H1 (cell line): ENCODE data around the gene TINCR. TPM values are rescaled to one million over a fixed set of nuclear protein-coding genes. Genes with fewer than 3 reads are reported as not detected.

ENCODE experiments used
- CTCF ChIA-PET: fragments of 300-600 bp; sonication (Branson Sonifier 250); formaldehyde crosslinking; loops from one replicate; lab custom pipeline; 2021; ENCODE audit not compliant: partially characterized antibody; lab: Charles Lee
- POLR2A ChIA-PET: fragments of 300-600 bp; sonication (Branson Sonifier 250); formaldehyde crosslinking; loops from one replicate; lab custom pipeline; 2021; ENCODE audit warnings: inconsistent platforms; ENCODE audit not compliant: partially characterized antibody; lab: Charles Lee
- DNase-seq, 2 experiments: peaks; one replicate each; pipeline versions ENCODE4 v3.0.0 to v3.0.0-alpha.2; 2010 to 2022; ENCODE audit warnings: low spot score in 2 of 2, low read depth in 1 of 2, mixed read lengths in 1 of 2
- FAIRE-seq: peaks from 2 replicates; lab custom pipeline; 2011; peaks lifted over from hg19 to GRCh38; lab: Jason Lieb, UNC
- H2AFZ ChIP-seq: 2 replicates; pipeline ENCODE4 v1.8.1; 2012; ENCODE audit warnings: low read length, inconsistent platforms
- H2AK5ac ChIP-seq: 2 replicates; pipeline ENCODE4 v1.6.1; 2013; ENCODE audit warnings: low read depth, low read length
- H2BK120ac ChIP-seq: replicated peaks from 2 replicates; pipeline ENCODE3; 2013; ENCODE audit warnings: low read depth, low read length, inconsistent platforms
- H2BK12ac ChIP-seq: 2 replicates; pipeline ENCODE4 v1.6.1; 2013; ENCODE audit warnings: low read depth, low read length
- H2BK15ac ChIP-seq: 2 replicates; pipeline ENCODE4 v1.6.1; 2013; ENCODE audit warnings: low read length
- H2BK20ac ChIP-seq: 2 replicates; pipeline ENCODE4 v1.6.1; 2013; ENCODE audit warnings: low read length
- H2BK5ac ChIP-seq: 2 replicates; pipeline ENCODE4 v1.6.1; 2013; ENCODE audit warnings: low read depth, low read length
- H3K14ac ChIP-seq: 2 replicates; pipeline ENCODE4 v1.6.1; 2013; ENCODE audit warnings: inconsistent platforms; ENCODE audit not compliant: insufficient read length
- H3K18ac ChIP-seq: 2 replicates; pipeline ENCODE4 v1.6.1; 2013; ENCODE audit warnings: low read length; ENCODE audit errors: extremely low read depth
- H3K23ac ChIP-seq: 2 replicates; pipeline ENCODE4 v1.6.1; 2013; ENCODE audit warnings: inconsistent platforms; ENCODE audit not compliant: insufficient read length
- H3K23me2 ChIP-seq: 2 replicates; pipeline ENCODE4 v1.6.1; 2013; ENCODE audit warnings: low read depth, low read length
- H3K27ac ChIP-seq: 2 replicates; pipeline ENCODE4 v1.6.1; 2011; ENCODE audit warnings: low read depth, low read length, inconsistent platforms
- H3K27me3 ChIP-seq, 4 experiments: replicated peaks in 1 of 4; 1 replicate in 1 of 4; 2 replicates in 3 of 4; pipeline versions ENCODE4 v1.6.1 to v1.8.1; 2011 to 2013; ENCODE audit warnings: low read length in 3 of 4, mild to moderate bottlenecking in 3 of 4, inconsistent platforms in 2 of 4, mixed read lengths in 2 of 4, moderate library complexity in 1 of 4; ENCODE audit not compliant: control insufficient read depth in 3 of 4, insufficient read depth in 3 of 4; ENCODE audit errors: extremely low read depth in 1 of 4
- H3K36me3 ChIP-seq, 4 experiments: 2 replicates each; pipeline versions ENCODE4 v1.6.1 to v1.8.1; 2011 to 2013; ENCODE audit warnings: mild to moderate bottlenecking in 4 of 4, low read length in 3 of 4, moderate library complexity in 2 of 4, control low read depth in 1 of 4, inconsistent platforms in 1 of 4; ENCODE audit not compliant: insufficient read depth in 4 of 4, control insufficient read depth in 2 of 4
- H3K4ac ChIP-seq: replicated peaks from 2 replicates; pipeline ENCODE3; 2013; ENCODE audit warnings: low read length, low read depth, mixed read lengths, inconsistent platforms; ENCODE audit not compliant: insufficient read length
- H3K4me1 ChIP-seq, 4 experiments: replicated peaks in 1 of 4; 1 replicate in 1 of 4; 2 replicates in 3 of 4; pipeline versions ENCODE4 v1.6.1 to v1.8.1; 2011 to 2013; ENCODE audit warnings: low read length in 3 of 4, inconsistent platforms in 2 of 4, mixed read lengths in 1 of 4; ENCODE audit not compliant: insufficient read depth in 4 of 4, control insufficient read depth in 3 of 4
- H3K4me2 ChIP-seq, 2 experiments: 2 replicates each; pipeline versions ENCODE4 v1.6.1 to v1.8.1; 2011 to 2013; ENCODE audit warnings: low read depth in 2 of 2, low read length in 2 of 2, control low read depth in 1 of 2, inconsistent platforms in 1 of 2, mild to moderate bottlenecking in 1 of 2; ENCODE audit not compliant: insufficient read depth in 1 of 2
- H3K4me3 ChIP-seq, 4 experiments: fragments of 200-600, 300-600 bp in 1 of 4; sonication (generic), shearing (Covaris generic), sonication (Bioruptor Twin) in 1 of 4; 2 replicates each; pipeline versions ENCODE4 v1.5.1 to v1.8.1; 2011 to 2016; ENCODE audit warnings: low read length in 4 of 4, low read depth in 3 of 4, control low read depth in 2 of 4, inconsistent platforms in 2 of 4, mild to moderate bottlenecking in 2 of 4, mixed read lengths in 1 of 4, moderate library complexity in 1 of 4; ENCODE audit not compliant: insufficient read depth in 2 of 4; ENCODE audit errors: extremely low read depth in 1 of 4
- H3K56ac ChIP-seq: replicated peaks from 2 replicates; pipeline ENCODE3; 2013; ENCODE audit warnings: low read depth, mild to moderate bottlenecking, mixed read lengths, low read length, inconsistent platforms; ENCODE audit not compliant: insufficient read length
- H3K79me1 ChIP-seq: 2 replicates; pipeline ENCODE4 v1.6.1; 2013; ENCODE audit warnings: low read depth, low read length, control low read depth
- H3K79me2 ChIP-seq, 2 experiments: 2 replicates each; pipeline versions ENCODE4 v1.6.1 to v1.8.1; 2012 to 2013; ENCODE audit warnings: low read length in 2 of 2, mild to moderate bottlenecking in 2 of 2, inconsistent platforms in 1 of 2; ENCODE audit not compliant: insufficient read depth in 2 of 2, control insufficient read depth in 1 of 2
- H3K9ac ChIP-seq, 4 experiments: replicated peaks in 1 of 4; 1 replicate in 1 of 4; 2 replicates in 3 of 4; pipeline versions ENCODE4 v1.6.1 to v1.8.1; 2011 to 2013; ENCODE audit warnings: low read depth in 3 of 4, low read length in 3 of 4, control low read depth in 2 of 4, mild to moderate bottlenecking in 2 of 4, moderate library complexity in 2 of 4, inconsistent platforms in 1 of 4; ENCODE audit errors: extremely low read depth in 1 of 4
- H3K9me3 ChIP-seq, 2 experiments: 2 replicates each; pipeline versions ENCODE4 v1.6.1 to v1.8.1; 2012 to 2013; ENCODE audit warnings: mild to moderate bottlenecking in 2 of 2, moderate library complexity in 2 of 2, control low read depth in 1 of 2, inconsistent platforms in 1 of 2, low read depth in 1 of 2, low read length in 1 of 2, mixed read lengths in 1 of 2; ENCODE audit not compliant: insufficient read depth in 2 of 2
- H4K20me1 ChIP-seq, 2 experiments: replicated peaks in 1 of 2; 2 replicates each; pipeline versions ENCODE3 to v1.8.1; 2011 to 2013; ENCODE audit warnings: inconsistent platforms in 2 of 2, low read length in 2 of 2, mild to moderate bottlenecking in 1 of 2; ENCODE audit not compliant: insufficient read depth in 2 of 2, control insufficient read depth in 1 of 2
- H4K5ac ChIP-seq: 2 replicates; pipeline ENCODE4 v1.6.1; 2013; ENCODE audit warnings: low read length, low read depth, mixed read lengths, inconsistent platforms; ENCODE audit not compliant: insufficient read length
- H4K8ac ChIP-seq: 2 replicates; pipeline ENCODE4 v1.8.0; 2013; ENCODE audit warnings: mild to moderate bottlenecking, moderate library complexity, low read length, inconsistent platforms; ENCODE audit not compliant: insufficient read depth; ENCODE audit errors: extremely low read depth
- H4K91ac ChIP-seq: replicated peaks from 2 replicates; pipeline ENCODE3; 2013; ENCODE audit warnings: low read length, mixed read lengths, inconsistent platforms; ENCODE audit not compliant: insufficient read length
- BCL11A ChIP-seq, 2 experiments: IDR thresholded peaks; one replicate each; pipeline ENCODE4 v1.6.1; 2011; ENCODE audit warnings: low read depth in 2 of 2, low read length in 2 of 2, mild to moderate bottlenecking in 2 of 2
- CREB1 ChIP-seq: IDR thresholded peaks from 2 replicates; pipeline ENCODE4 v1.6.1; 2012; ENCODE audit warnings: inconsistent platforms
- EGR1 ChIP-seq: IDR thresholded peaks from 2 replicates; pipeline ENCODE4 v1.6.1; 2011; ENCODE audit warnings: low read depth, low read length, borderline replicate concordance
- EP300 ChIP-seq, 2 experiments: IDR thresholded peaks; 1 replicate in 1 of 2; 2 replicates in 1 of 2; pipeline ENCODE4 v1.6.1; 2011 to 2012; ENCODE audit warnings: low read depth in 2 of 2, low read length in 2 of 2, mild to moderate bottlenecking in 2 of 2, borderline replicate concordance in 1 of 2, inconsistent platforms in 1 of 2, moderate library complexity in 1 of 2
- GTF2F1 ChIP-seq: IDR thresholded peaks from 2 replicates; pipeline ENCODE4 v1.6.1; 2012; ENCODE audit warnings: low read depth, low read length, improper control_type of control experiment, borderline replicate concordance
- KDM4A ChIP-seq: IDR thresholded peaks from one replicate; pipeline ENCODE4 v1.7.1; 2012; ENCODE audit warnings: low read depth, mild to moderate bottlenecking, moderate library complexity, low read length, inconsistent platforms; ENCODE audit not compliant: severe bottlenecking
- KDM5A ChIP-seq: fragments of 200-600 bp; IDR thresholded peaks from 2 replicates; pipeline ENCODE4 v1.7.1; 2012; ENCODE audit warnings: mild to moderate bottlenecking, low read length, inconsistent platforms, mixed read lengths
- POLR2AphosphoS5 ChIP-seq: IDR thresholded peaks from 2 replicates; pipeline ENCODE4 v1.6.1; 2011; ENCODE audit warnings: low read depth, low read length
- RAD21 ChIP-seq, 2 experiments: IDR thresholded peaks in 1 of 2; conservative IDR thresholded peaks in 1 of 2; 2 replicates each; pipeline ENCODE4 v1.6.1; 2011; ENCODE audit warnings: low read depth in 2 of 2, low read length in 2 of 2, improper control_type of control experiment in 1 of 2, inconsistent platforms in 1 of 2, mild to moderate bottlenecking in 1 of 2, moderate library complexity in 1 of 2
- RXRA ChIP-seq: IDR thresholded peaks from 2 replicates; pipeline ENCODE4 v1.6.1; 2011; ENCODE audit warnings: low read depth, mild to moderate bottlenecking, low read length, moderate library complexity; ENCODE audit not compliant: insufficient read depth
- SUZ12 ChIP-seq: fragments of 200-600 bp; sonication (generic); IDR thresholded peaks from 2 replicates; pipeline ENCODE4 v1.6.1; 2012; ENCODE audit warnings: mild to moderate bottlenecking, inconsistent platforms, low read length, moderate library complexity, mixed read lengths
- WGBS, 2 experiments: shearing (Covaris generic) in 1 of 2; methylation state at CpG; one replicate each; pipeline versions ENCODE4 v1.1.6 to v1.1.7; 2013 to 2015; ENCODE audit warnings: low lambda C conversion rate in 2 of 2, mixed read lengths in 2 of 2, inconsistent platforms in 1 of 2, low coverage in 1 of 2, missing lambda C conversion rate in 1 of 2; ENCODE audit not compliant: insufficient replicate concordance in 2 of 2, insufficient coverage in 1 of 2, insufficient read length in 1 of 2; ENCODE audit errors: extremely low coverage in 1 of 2, missing lambda C conversion rate in 1 of 2; 5-methylcytosine and 5-hydroxymethylcytosine counted together
- polyA plus RNA-seq, 7 experiments: library from polyadenylated mRNA; depleted of rRNA in 3 of 7; stranded (reverse) in 5 of 7; unstranded in 2 of 7; fragments of >200 nt in 5 of 7; fragments of 200-250 nt in 2 of 7; gene quantifications; 1 replicate in 5 of 7; 2 replicates in 1 of 7; 4 replicates in 1 of 7; pipeline versions ENCODE4 v1.2.1 to v1.2.3, GENCODE V29; 2011 to 2013; ENCODE audit warnings: missing spikeins in 2 of 7, mixed read lengths in 2 of 7
- total RNA-seq: library from RNA; stranded (reverse); fragmentation: NEBNext Ultra II Directional; extraction: Animal tissue kit (Norgen Biotek cat#: 25700); gene quantifications from 2 replicates; pipeline ENCODE4 v1.2.1, GENCODE V29; 2021

TINCR gene
- total and polyA plus RNA-seq, 2 of the 8 experiments (the other 6 are each of a cell fraction or from before 2014, with no cell fraction given), result 0.52 to 1.4 TPM

- POLR2A ChIA-PET, result interaction anchor here (0.6 to 2.3 kb wide), 7 partner anchors 12 to 1205 kb away, joined by 3 to 16 read pairs (median 3); partner anchors contain the start of genes RPL36, SAFB and SAFB2
- TF ChIP-seq RXRA (no peak), GTF2F1 (no peak), POLR2AphosphoS5 (no peak), EGR1 (no peak), CREB1 (no peak), BCL11A (IDR thresholded peaks at IDR 0.05; ENCODE audit: low read depth in 2 of 2, low read length in 2 of 2) (no peak), KDM5A (no peak), RAD21 (IDR thresholded peaks at IDR 0.05 in 1 of 2, conservative IDR thresholded peaks at IDR 0.05 in 1 of 2; ENCODE audit: low read depth in 2 of 2, low read length in 2 of 2) (no peak), SUZ12 (no peak), KDM4A (no peak), EP300 (IDR thresholded peaks at IDR 0.05; ENCODE audit: borderline replicate concordance in 1 of 2, low read depth in 2 of 2, low read length in 2 of 2) (no peak)
Measured at GRCh38 chr19:5585461-5586299, 17.9 kb upstream of the TINCR start.

More at GRCh38 chr19:5585461-5586299, 17.9 kb upstream of the TINCR start:
- FAIRE-seq, result peak; percentile 83
- Histone ChIP-seq H2BK12ac (no peak overlapping the region; the same call in 1 of the 2 replicates), H4K5ac (peak overlapping the region; percentile 78), H3K27ac (no peak overlapping the region; the same call in 1 of the 2 replicates), H4K91ac (peak overlapping the region; percentile 82), H2BK20ac (no peak overlapping the region), H3K27me3 (no peaks in the 10 kb centered on the region), H4K20me1 (peaks cover 4 to 23% of the 10 kb centered on the region in 2 experiments), H3K9me3 (no peaks in the 10 kb centered on the region), H3K79me1 (peaks cover 12% of the 10 kb centered on the region), H3K9ac (no peak overlapping the region; a peak in 1 of 7 replicates), H3K4me1 (peaks cover 0 to 21% (median 16%) of the 10 kb centered on the region in 4 experiments; a peak in 6 of 7 replicates), H2BK15ac (peak overlapping the region; percentile 40; the same call in 1 of the 2 replicates), H3K79me2 (no peaks in the 10 kb centered on the region), H2BK5ac (peak overlapping the region; percentile 75), H3K4ac (no peak overlapping the region), H4K8ac (peak overlapping the region; percentile 87), H3K23ac (no peak overlapping the region), H3K4me3 (peak overlapping the region in 3 of 4 experiments; percentile 6 to 52 (median 24); a peak in 4 of 8 replicates), H2AK5ac (no peak overlapping the region), H3K4me2 (peak overlapping the region; percentile 60 to 74), H3K56ac (no peak overlapping the region), H3K18ac (peak overlapping the region; percentile 83), H3K14ac (no peak overlapping the region), H3K23me2 (peaks cover 2% of the 10 kb centered on the region; the same call in 1 of the 2 replicates), H3K36me3 (peaks cover 7 to 26% (median 14%) of the 10 kb centered on the region in 4 experiments; a peak in 5 of 8 replicates), H2AFZ (no peak overlapping the region), H2BK120ac (no peak overlapping the region)
- CTCF ChIA-PET, result interaction anchor here (0.6 to 2.3 kb wide), 6 partner anchors 8 to 57 kb away, joined by 3 to 13 read pairs (median 4); no protein-coding TSS in a partner anchor
- 16% methylated on average over 29 of the region's 29 CpGs; no CpG with 5 or more reads in 1 of the 2 experiments for WGBS, 2 experiments
- DNase-seq, result peak in 1 of 2 experiments; percentile 85
